K562 (cell line): Measurements from ENCODE around the gene TREX2. TPM values are rescaled to one million over a fixed set of nuclear protein-coding genes. Genes with fewer than 3 reads are reported as not detected.

Experiments used
- ATAC-seq: fragments of 200-7000 bp; cut with Tn5 transposase; 3 replicates; pipeline ENCODE4 v1.9.1; 2020; ENCODE audit warnings: moderate library complexity
- BruUV-seq: library from RNA; stranded (reverse); fragments of 400-500 nt; replicated peaks from 2 replicates; lab custom pipeline; 2021; lab: Mats Ljungman, UMichigan
- CTCF ChIA-PET: fragments of 300-600 bp; formaldehyde crosslinking; extraction: SDS; loops from one replicate; lab custom pipeline; 2021; ENCODE audit warnings: low intra/inter-chr PET ratio; lab: Yijun Ruan, JAX
- POLR2A ChIA-PET: fragments of 300-600, 350-650 bp; sonication (Branson Sonifier 250); formaldehyde crosslinking; extraction: SDS; loops from one replicate; lab custom pipeline; 2021; ENCODE audit warnings: antibody characterized with exemption, inconsistent platforms; lab: Yijun Ruan, JAX
- DNase-seq, 4 experiments: peaks; one replicate each; pipeline versions ENCODE4 v3.0.0 to v3.0.0-alpha.2; 2011 to 2018; ENCODE audit warnings: low spot score in 3 of 4, mixed read lengths in 3 of 4; ENCODE audit errors: extremely low read depth in 1 of 4
- FAIRE-seq: peaks from 2 replicates; lab custom pipeline; 2011; peaks lifted over from hg19 to GRCh38; lab: Jason Lieb, UNC
- H2AFZ ChIP-seq: 2 replicates; pipeline ENCODE4 v1.6.0; 2011; ENCODE audit warnings: low read depth, low read length, control low read depth, inconsistent platforms
- H3K27ac ChIP-seq: fragments of 200-600 bp; 3 replicates; pipeline ENCODE4 v1.8.0; 2011; ENCODE audit warnings: low read depth, mild to moderate bottlenecking, control low read depth, inconsistent platforms, low read length, moderate library complexity, mixed read lengths; ENCODE audit errors: extremely low read depth
- H3K27me3 ChIP-seq, 2 experiments: fragments of 300-600 bp in 1 of 2; 2 replicates in 1 of 2; 3 replicates in 1 of 2; pipeline versions ENCODE4 v1.6.0 to v1.8.0; 2011; ENCODE audit warnings: inconsistent platforms in 2 of 2, low read length in 2 of 2, mild to moderate bottlenecking in 1 of 2, mixed read lengths in 1 of 2, moderate library complexity in 1 of 2; ENCODE audit not compliant: control insufficient read depth in 2 of 2, insufficient read depth in 2 of 2
- H3K36me3 ChIP-seq: fragments of 300-600 bp; 3 replicates; pipeline ENCODE4 v1.8.0; 2011; ENCODE audit warnings: mild to moderate bottlenecking, low read length, inconsistent platforms; ENCODE audit not compliant: control insufficient read depth, insufficient read depth
- H3K4me1 ChIP-seq, 2 experiments: fragments of 200-600 bp in 1 of 2; replicated peaks in 1 of 2; 2 replicates in 1 of 2; 3 replicates in 1 of 2; pipeline versions ENCODE4 v1.5.1 to v1.8.0; 2011; ENCODE audit warnings: inconsistent platforms in 2 of 2, low read length in 2 of 2, mild to moderate bottlenecking in 1 of 2, mixed read lengths in 1 of 2, moderate library complexity in 1 of 2; ENCODE audit not compliant: control insufficient read depth in 2 of 2, insufficient read depth in 2 of 2
- H3K4me2 ChIP-seq: 2 replicates; pipeline ENCODE4 v1.6.1; 2011; ENCODE audit warnings: low read length, control low read depth, inconsistent platforms, mixed read lengths; ENCODE audit not compliant: insufficient read depth
- H3K4me3 ChIP-seq: fragments of 200-600 bp; sonication (generic), shearing (Covaris generic); 2 replicates; pipeline ENCODE4 v1.5.1; 2016; ENCODE audit warnings: control low read depth, inconsistent platforms
- H3K79me2 ChIP-seq: fragments of 200-600 bp; 3 replicates; pipeline ENCODE4 v1.8.0; 2011; ENCODE audit warnings: low read length, inconsistent platforms; ENCODE audit not compliant: control insufficient read depth, insufficient read depth
- H3K9ac ChIP-seq, 2 experiments: 2 replicates each; pipeline versions ENCODE4 v1.6.0 to v1.6.1; 2011; ENCODE audit warnings: low read depth in 2 of 2, low read length in 2 of 2, control low read depth in 1 of 2, inconsistent platforms in 1 of 2, mild to moderate bottlenecking in 1 of 2, mixed read lengths in 1 of 2; ENCODE audit not compliant: insufficient read depth in 1 of 2
- H3K9me1 ChIP-seq: one replicate; pipeline ENCODE4 v1.6.0; 2011; ENCODE audit warnings: inconsistent platforms, mild to moderate bottlenecking, low read length, moderate library complexity; ENCODE audit not compliant: control insufficient read depth, insufficient read depth
- H3K9me3 ChIP-seq: replicated peaks from 2 replicates; pipeline ENCODE4 v1.5.1; 2011; ENCODE audit warnings: low read depth, low read length, inconsistent platforms; ENCODE audit not compliant: control insufficient read depth, insufficient read depth
- H4K20me1 ChIP-seq: replicated peaks from 2 replicates; pipeline ENCODE4 v1.6.1; 2011; ENCODE audit warnings: low read length, inconsistent platforms, mixed read lengths; ENCODE audit not compliant: control insufficient read depth, insufficient read depth
- EP400 ChIP-seq: fragments of 450-650 bp; IDR thresholded peaks from 2 replicates; pipeline ENCODE4 v1.6.1; 2017; ENCODE audit warnings: antibody characterized with exemption, mild to moderate bottlenecking, moderate library complexity
- ESRRB ChIP-seq: fragments of 250-450 bp; sonication (Bioruptor Pico); IDR thresholded peaks from 2 replicates; pipeline ENCODE4 v1.5.0; 2020; ENCODE audit warnings: mild to moderate bottlenecking, moderate library complexity, borderline replicate concordance
- PTTG1 ChIP-seq: fragments of 450-650 bp; IDR thresholded peaks from 2 replicates; pipeline ENCODE4 v1.6.1; 2016; ENCODE audit warnings: low read depth, mild to moderate bottlenecking, missing genetic modification characterization, missing compliant biosample characterization
- SLC30A9 ChIP-seq: fragments of 250-450 bp; sonication (Bioruptor Pico); IDR thresholded peaks from 2 replicates; pipeline ENCODE4 v1.8.0; 2022; ENCODE audit warnings: mild to moderate bottlenecking, moderate library complexity
- SRF ChIP-seq, 2 experiments: fragments of 250-450, 450-650 bp in 1 of 2; sonication (Bioruptor Pico) in 1 of 2; sonication (generic) in 1 of 2; formaldehyde crosslinking; IDR thresholded peaks; 2 replicates each; pipeline versions ENCODE4 v1.5.0 to v1.5.1; 2020 to 2022; ENCODE audit warnings: mild to moderate bottlenecking in 1 of 2, missing genetic modification reagents in 1 of 2
- ZNF740 ChIP-seq, 3 experiments: fragments of 200-800 bp in 1 of 3; sonication (Bioruptor generic) in 1 of 3; sonication (generic) in 1 of 3; formaldehyde crosslinking in 1 of 3; IDR thresholded peaks; 2 replicates each; pipeline versions ENCODE4 v1.6.1 to v1.8.0; 2016 to 2022; ENCODE audit warnings: mild to moderate bottlenecking in 2 of 3, missing compliant biosample characterization in 2 of 3, missing genetic modification characterization in 2 of 3, missing genetic modification reagents in 1 of 3
- WGBS: fragments of 100-300 bp; shearing (Covaris generic); methylation state at CpG from one replicate; pipeline ENCODE4 v1.1.6; 2016; ENCODE audit warnings: low coverage, mixed read lengths; ENCODE audit not compliant: insufficient coverage; ENCODE audit errors: missing lambda C conversion rate; 5-methylcytosine and 5-hydroxymethylcytosine counted together
- in situ Hi-C: fragments of 300-500 bp; cut with MboI; formaldehyde crosslinking; loops from 4 replicates; pipeline ENCODE4 v1.15.0; 2018; ENCODE audit warnings: inconsistent platforms, mixed read lengths
- intact Hi-C: fragments of 100-400 bp; cut with micrococcal nuclease; formaldehyde crosslinking; loops from 2 replicates; pipeline ENCODE4 v1.14.2; 2022
- polyA plus RNA-seq, 8 experiments: library from polyadenylated mRNA; depleted of rRNA in 4 of 8; stranded (reverse) in 5 of 8; unstranded in 3 of 8; fragments of >200 nt; fragmentation: Nextera tagmentation in 2 of 8; fragmentation: Illumina TruSeq in 1 of 8; extraction: Ambion mirVana in 2 of 8; extraction: Trizol in 1 of 8; gene quantifications; 2 replicates each; pipeline versions ENCODE4 v1.2.1 to v1.2.3, GENCODE V29; 2011 to 2014; ENCODE audit warnings: inconsistent platforms in 1 of 8, missing spikeins in 1 of 8
- total RNA-seq, 7 experiments: library from RNA; depleted of rRNA in 6 of 7; stranded (reverse); fragments of >200 nt in 6 of 7; fragmentation: Illumina TruSeq in 2 of 7; extraction: Trizol in 2 of 7; gene quantifications; 2 replicates each; pipeline versions ENCODE4 v1.2.1 to v1.2.3, GENCODE V29; 2011 to 2021; ENCODE audit warnings: low replicate concordance in 1 of 7

TREX2 gene
- total and polyA plus RNA-seq, 9 of the 15 experiments (the other 6 are each of a cell fraction or from before 2014, with no cell fraction given): 0.07 to 1.5 (median 0.33) TPM; not detected in 2

GRCh38 chrX:153487590-153488071, 41.8 kb upstream of the TREX2 start:
- H2AFZ ChIP-seq: no peak overlapping the region
- peaks cover 0 to 20% of the 10 kb centered on the region in 2 experiments; a peak in 3 of 5 replicates for H3K27me3 ChIP-seq
- FAIRE-seq (no peak), ATAC-seq (no peak), DNase-seq (no peak)
- CTCF ChIA-PET: no interaction called here
- POLR2A ChIA-PET: interaction anchor here (1.2 kb wide), 1 partner anchor 10 kb away, joined by 3 read pairs; no protein-coding TSS in a partner anchor
- no peaks in the 10 kb centered on the region for H3K9me3 ChIP-seq
- H3K4me3 ChIP-seq: no peak overlapping the region
- WGBS: 74% methylated on average over 8 of the region's 11 CpGs
- H3K27ac ChIP-seq: no peak overlapping the region
- H3K4me2 ChIP-seq: no peak overlapping the region
- no peaks in the 10 kb centered on the region for H4K20me1 ChIP-seq
- H3K9me1 ChIP-seq: no peaks in the 10 kb centered on the region
- intact Hi-C loops (no loop called here), in situ Hi-C loops (no loop called here)
- no peaks in the 10 kb centered on the region for H3K36me3 ChIP-seq
- peaks cover 0 to 38% of the 10 kb centered on the region in 2 experiments; a peak in 2 of 5 replicates for H3K4me1 ChIP-seq
- H3K9ac ChIP-seq: no peak overlapping the region
- BruUV-seq: no TSS peak
- TF ChIP-seq PTTG1 (tag): no peak
- no peak for TF ChIP-seq EP400
- 0 out of 2 replicates have a peak, but pooled peaks have one; percentile 20 for TF ChIP-seq ZNF740 (CRISPR knock-in tag; IDR thresholded peaks at IDR 0.05)
- TF ChIP-seq ZNF740 (tag; IDR thresholded peaks at IDR 0.05): no peak
- no peak for TF ChIP-seq SRF (CRISPR knock-in tag; IDR thresholded peaks at IDR 0.05)
- TF ChIP-seq SLC30A9 (CRISPR knock-in tag): no peak
- TF ChIP-seq ESRRB: no peak
- H3K79me2 ChIP-seq: no peaks in the 10 kb centered on the region
